Measurements from ENCODE around the gene ADAMTS6.

- TF ChIP-seq CTCF (IDR thresholded peaks at IDR 0.05): no peak
- no peak for TF ChIP-seq POLR2A (IDR thresholded peaks at IDR 0.05)
These were observed 281.6 kb downstream of the ADAMTS6 start for GRCh38 chr5:65199993-65200675.
